ENCODE data around the gene ZNF101. TPM values are rescaled to one million over a fixed set of nuclear protein-coding genes. Genes with fewer than 3 reads are reported as not detected.

Gene ZNF101
- total and polyA plus RNA-seq, 2 of the 4 experiments (the other 2 are of a cell fraction): 2.8 to 7.3 TPM

- H3K18ac ChIP-seq (ENCODE audit: low read depth, low read length): no peak overlapping the region
- dilution Hi-C loops (cut with HindIII; ENCODE audit: low sequenced_read_pairs, unreplicated experiment): no loop called here
- no peak overlapping the region for H2BK20ac ChIP-seq (ENCODE audit: low read depth, low read length)
- no peak overlapping the region for H4K91ac ChIP-seq (ENCODE audit: insufficient read depth, low read depth, low read length)
- H2AK5ac ChIP-seq (ENCODE audit: low read depth, low read length): no peak overlapping the region
- no peaks in the 10 kb centered on the region; the same call in 1 of the 2 replicates for H3K9me1 ChIP-seq (ENCODE audit: insufficient read depth, low read length)
- no peak overlapping the region for H3K56ac ChIP-seq (ENCODE audit: extremely low read depth, insufficient read depth, low read length)
- no peak overlapping the region for H2AFZ ChIP-seq (replicated peaks; ENCODE audit: low read length, poor library complexity)
- H4K20me1 ChIP-seq (ENCODE audit: insufficient read depth, low read length): no peaks in the 10 kb centered on the region
- H2BK15ac ChIP-seq (ENCODE audit: low read depth, low read length): no peak overlapping the region
- POLR2A ChIA-PET (ENCODE audit: unreplicated experiment): no interaction called here
- H3K23ac ChIP-seq (ENCODE audit: low read depth, low read length): no peak overlapping the region
- H3K14ac ChIP-seq (replicated peaks; ENCODE audit: low read depth, low read length): no peak overlapping the region
- intact Hi-C loops (cut with micrococcal nuclease): no loop called here
- no peak overlapping the region for H2AK9ac ChIP-seq (replicated peaks; ENCODE audit: low read depth, low read length, poor library complexity)
- no peak overlapping the region for H2BK5ac ChIP-seq (ENCODE audit: low read depth, low read length, poor library complexity, severe bottlenecking)
- H3K79me1 ChIP-seq (ENCODE audit: low read depth in 1 of 2, low read length in 2 of 2): peaks cover 0 to 3% of the 10 kb centered on the region in 2 experiments; a peak in 1 of 4 replicates
- no peaks in the 10 kb centered on the region for H3K27me3 ChIP-seq (ENCODE audit: control insufficient read depth, insufficient read depth, low read length)
- peaks cover 78% of the 10 kb centered on the region for H3K36me3 ChIP-seq (ENCODE audit: control insufficient read depth, insufficient read depth, low read length)
- BruUV-seq (replicated peaks): no TSS peak
- ATAC-seq (ENCODE audit: low read depth): no peak
- no peak overlapping the region for H4K8ac ChIP-seq (ENCODE audit: low read depth in 2 of 2, low read length in 2 of 2)
- no peak overlapping the region for H3K9ac ChIP-seq (ENCODE audit: low read depth, low read length)
- in situ Hi-C loops (cut with MboI; ENCODE audit: low sequenced_read_pairs): no loop called here
- H3K4me1 ChIP-seq (ENCODE audit: control insufficient read depth, insufficient read depth, low read length): no peaks in the 10 kb centered on the region
- no peak overlapping the region for H2BK120ac ChIP-seq (ENCODE audit: low read depth, low read length)
- H3K4me2 ChIP-seq (ENCODE audit: low read depth, low read length): no peak overlapping the region
- no peak overlapping the region for H4K5ac ChIP-seq (ENCODE audit: low read depth, low read length)
- 100% methylated on average over 4 of the region's 9 CpGs; no CpG with 5 or more reads in 1 of the 2 experiments for WGBS, 2 experiments (ENCODE audit: extremely low coverage in 2 of 2, insufficient read length in 1 of 2)
- H3K4me3 ChIP-seq (ENCODE audit: insufficient read depth, low read depth, low read length): no peak overlapping the region
- H3K9me3 ChIP-seq (ENCODE audit: control insufficient read depth, insufficient read depth, low read length): no peaks in the 10 kb centered on the region
- TF ChIP-seq, protein P1, sequence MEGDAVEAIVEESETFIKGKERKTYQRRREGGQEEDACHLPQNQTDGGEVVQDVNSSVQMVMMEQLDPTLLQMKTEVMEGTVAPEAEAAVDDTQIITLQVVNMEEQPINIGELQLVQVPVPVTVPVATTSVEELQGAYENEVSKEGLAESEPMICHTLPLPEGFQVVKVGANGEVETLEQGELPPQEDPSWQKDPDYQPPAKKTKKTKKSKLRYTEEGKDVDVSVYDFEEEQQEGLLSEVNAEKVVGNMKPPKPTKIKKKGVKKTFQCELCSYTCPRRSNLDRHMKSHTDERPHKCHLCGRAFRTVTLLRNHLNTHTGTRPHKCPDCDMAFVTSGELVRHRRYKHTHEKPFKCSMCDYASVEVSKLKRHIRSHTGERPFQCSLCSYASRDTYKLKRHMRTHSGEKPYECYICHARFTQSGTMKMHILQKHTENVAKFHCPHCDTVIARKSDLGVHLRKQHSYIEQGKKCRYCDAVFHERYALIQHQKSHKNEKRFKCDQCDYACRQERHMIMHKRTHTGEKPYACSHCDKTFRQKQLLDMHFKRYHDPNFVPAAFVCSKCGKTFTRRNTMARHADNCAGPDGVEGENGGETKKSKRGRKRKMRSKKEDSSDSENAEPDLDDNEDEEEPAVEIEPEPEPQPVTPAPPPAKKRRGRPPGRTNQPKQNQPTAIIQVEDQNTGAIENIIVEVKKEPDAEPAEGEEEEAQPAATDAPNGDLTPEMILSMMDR (conservative IDR thresholded peaks at IDR 0.05; ENCODE audit: low read depth, low read length): no peak
- TF ChIP-seq MXI1 (IDR thresholded peaks at IDR 0.05; ENCODE audit: borderline replicate concordance, low read depth, low read length) (no peak), MAZ (IDR thresholded peaks at IDR 0.05; ENCODE audit: borderline replicate concordance, low read depth, low read length) (no peak), RAD21 (IDR thresholded peaks at IDR 0.05; ENCODE audit: low read length) (no peak), FOS (IDR thresholded peaks at IDR 0.05; ENCODE audit: low read depth, low read length) (no peak), NFE2L2 (IDR thresholded peaks at IDR 0.05; ENCODE audit: low read depth, low read length) (no peak), RCOR1 (IDR thresholded peaks at IDR 0.05; ENCODE audit: insufficient replicate concordance, low read length) (no peak), SMC3 (IDR thresholded peaks at IDR 0.05; ENCODE audit: low read depth, low read length) (no peak), CEBPB (IDR thresholded peaks at IDR 0.05; ENCODE audit: low read depth, low read length) (no peak)
- TF ChIP-seq, protein P2, sequence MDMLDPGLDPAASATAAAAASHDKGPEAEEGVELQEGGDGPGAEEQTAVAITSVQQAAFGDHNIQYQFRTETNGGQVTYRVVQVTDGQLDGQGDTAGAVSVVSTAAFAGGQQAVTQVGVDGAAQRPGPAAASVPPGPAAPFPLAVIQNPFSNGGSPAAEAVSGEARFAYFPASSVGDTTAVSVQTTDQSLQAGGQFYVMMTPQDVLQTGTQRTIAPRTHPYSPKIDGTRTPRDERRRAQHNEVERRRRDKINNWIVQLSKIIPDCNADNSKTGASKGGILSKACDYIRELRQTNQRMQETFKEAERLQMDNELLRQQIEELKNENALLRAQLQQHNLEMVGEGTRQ (IDR thresholded peaks at IDR 0.05; ENCODE audit: low read depth, low read length): no peak
- CTCF ChIA-PET: no interaction called here
- no peak overlapping the region for H3K27ac ChIP-seq (ENCODE audit: insufficient read depth, low read length)
- DNase-seq: no peak
- H3K4ac ChIP-seq (ENCODE audit: low read depth, low read length): no peak overlapping the region
Measured at GRCh38 chr19:19650331-19650730, 18.3 kb upstream of the ZNF101 start.
